Epithelial cell of proximal tubule (primary cell): ENCODE measurements around the gene WDR86. TPM values are rescaled to one million over a fixed set of nuclear protein-coding genes. Genes with fewer than 3 reads are reported as not detected.

Experiments used
- DNase-seq: peaks from one replicate; pipeline ENCODE4 v3.0.0-alpha.2; 2011; ENCODE audit warnings: low read depth
- H3K4me3 ChIP-seq: 2 replicates; pipeline ENCODE4 v1.5.1; 2011; ENCODE audit warnings: low read depth, mild to moderate bottlenecking, low read length
- total RNA-seq: library from RNA; depleted of rRNA; stranded (reverse); fragments of >200 nt; gene quantifications from 2 replicates; pipeline ENCODE4 v1.2.3, GENCODE V29; 2015
- TF ChIP-seq, protein P1 (sequence below): conservative IDR thresholded peaks from 2 replicates; pipeline ENCODE4 v1.5.1; 2012; ENCODE audit warnings: low read depth, mild to moderate bottlenecking, low read length

Gene WDR86
- total RNA-seq, 1 donor from 2014 or later = 3.1 TPM

- peak overlapping the region; percentile 47 for H3K4me3 ChIP-seq
- TF ChIP-seq, protein P1, sequence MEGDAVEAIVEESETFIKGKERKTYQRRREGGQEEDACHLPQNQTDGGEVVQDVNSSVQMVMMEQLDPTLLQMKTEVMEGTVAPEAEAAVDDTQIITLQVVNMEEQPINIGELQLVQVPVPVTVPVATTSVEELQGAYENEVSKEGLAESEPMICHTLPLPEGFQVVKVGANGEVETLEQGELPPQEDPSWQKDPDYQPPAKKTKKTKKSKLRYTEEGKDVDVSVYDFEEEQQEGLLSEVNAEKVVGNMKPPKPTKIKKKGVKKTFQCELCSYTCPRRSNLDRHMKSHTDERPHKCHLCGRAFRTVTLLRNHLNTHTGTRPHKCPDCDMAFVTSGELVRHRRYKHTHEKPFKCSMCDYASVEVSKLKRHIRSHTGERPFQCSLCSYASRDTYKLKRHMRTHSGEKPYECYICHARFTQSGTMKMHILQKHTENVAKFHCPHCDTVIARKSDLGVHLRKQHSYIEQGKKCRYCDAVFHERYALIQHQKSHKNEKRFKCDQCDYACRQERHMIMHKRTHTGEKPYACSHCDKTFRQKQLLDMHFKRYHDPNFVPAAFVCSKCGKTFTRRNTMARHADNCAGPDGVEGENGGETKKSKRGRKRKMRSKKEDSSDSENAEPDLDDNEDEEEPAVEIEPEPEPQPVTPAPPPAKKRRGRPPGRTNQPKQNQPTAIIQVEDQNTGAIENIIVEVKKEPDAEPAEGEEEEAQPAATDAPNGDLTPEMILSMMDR = no peak
- DNase-seq = no peak
Measured at GRCh38 chr7:151410405-151411390, 860 bp upstream of the WDR86 start.

DNA sequence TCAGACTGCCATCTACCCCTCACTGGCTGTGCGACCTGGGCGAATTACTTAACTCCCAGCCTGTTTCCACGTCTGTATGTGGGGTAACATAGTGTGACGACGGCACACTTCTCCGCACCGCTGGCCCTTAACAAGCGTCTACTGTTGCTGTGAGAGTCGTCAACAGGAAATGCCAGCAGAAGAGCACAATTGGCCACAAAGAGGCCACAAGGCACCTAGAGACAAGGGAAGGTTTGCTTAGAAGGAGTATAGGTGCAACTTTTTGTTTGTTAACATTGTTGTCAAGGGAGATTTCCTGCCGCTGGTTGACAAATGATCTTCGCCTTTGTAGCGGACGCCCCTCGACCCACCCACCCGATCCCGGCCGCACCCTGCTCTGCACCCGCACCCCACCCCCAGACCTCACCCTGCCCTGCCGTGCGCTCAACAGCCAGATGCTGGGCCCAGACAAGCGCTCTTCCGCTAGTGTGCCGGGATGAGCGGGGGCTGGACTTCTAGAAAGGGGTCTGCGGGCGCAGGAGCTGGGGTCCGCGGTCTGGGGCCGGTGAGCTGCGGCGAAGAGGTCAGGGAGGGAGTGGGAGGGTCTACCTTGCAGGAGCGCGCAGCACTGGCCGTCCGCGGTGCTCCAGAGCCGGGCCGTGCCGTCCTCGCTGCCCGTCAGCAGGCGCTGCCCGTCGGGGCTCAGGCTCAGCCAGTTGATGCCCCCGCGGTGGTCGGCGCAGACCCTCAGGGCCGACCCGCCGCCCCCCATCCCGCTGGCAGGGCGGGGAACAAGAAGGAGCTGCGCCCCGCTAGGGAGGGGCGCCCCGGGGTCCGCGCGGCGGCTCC, 785 bp downstream of the WDR86 start:
- peak overlapping the region; percentile 47 for H3K4me3 ChIP-seq
- DNase-seq = no peak
- TF ChIP-seq, protein P1 = peak; percentile 7

GRCh38 chr7:151408498-151408838, 1.4 kb downstream of the WDR86 start:
- H3K4me3 ChIP-seq = no peak overlapping the region
- TF ChIP-seq, protein P1 = no peak

DNA sequence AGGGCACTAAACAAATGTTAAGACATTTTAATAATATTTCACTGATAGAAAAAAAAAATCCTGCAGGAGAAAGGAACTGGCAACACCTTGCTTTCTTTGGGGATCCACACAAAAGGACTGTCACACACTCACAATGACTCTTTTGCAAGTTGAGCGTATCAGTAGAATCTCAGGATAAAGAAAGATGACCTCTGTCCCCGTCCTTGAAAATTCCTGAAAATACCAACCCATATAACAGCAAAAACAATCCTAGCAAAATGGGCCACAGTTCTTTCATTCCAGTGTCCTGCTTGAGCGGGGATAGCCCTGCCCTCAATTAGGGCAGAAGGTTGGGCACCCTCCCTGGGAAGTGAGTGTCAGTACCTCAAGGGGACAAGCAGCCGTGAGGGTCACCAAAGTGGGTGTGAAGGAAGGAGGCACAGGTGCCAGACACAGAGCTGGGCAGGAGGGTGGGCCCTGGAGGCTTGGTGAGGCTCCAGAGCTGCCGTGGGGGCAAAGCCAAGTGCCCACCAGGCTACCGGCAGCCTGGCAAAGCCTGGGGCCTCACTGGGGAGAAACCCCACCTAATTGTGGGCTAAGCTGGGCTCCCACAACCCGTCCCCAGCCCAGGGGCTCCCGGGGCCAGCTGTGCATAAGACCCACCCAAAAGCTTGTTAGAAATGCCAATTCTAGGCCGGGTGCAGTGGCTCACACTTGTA, 2.8 kb downstream of the WDR86 start:
- no peak for DNase-seq
- no peak overlapping the region for H3K4me3 ChIP-seq
- TF ChIP-seq, protein P1 = no peak

More at GRCh38 chr7:151408498-151408838, 1.4 kb downstream of the WDR86 start:
- no peak for DNase-seq

- no peak overlapping the region for H3K4me3 ChIP-seq
- TF ChIP-seq, protein P1 = no peak
- no peak for DNase-seq
Measured at GRCh38 chr7:151406051-151406875, 3.6 kb downstream of the WDR86 start.

DNA sequence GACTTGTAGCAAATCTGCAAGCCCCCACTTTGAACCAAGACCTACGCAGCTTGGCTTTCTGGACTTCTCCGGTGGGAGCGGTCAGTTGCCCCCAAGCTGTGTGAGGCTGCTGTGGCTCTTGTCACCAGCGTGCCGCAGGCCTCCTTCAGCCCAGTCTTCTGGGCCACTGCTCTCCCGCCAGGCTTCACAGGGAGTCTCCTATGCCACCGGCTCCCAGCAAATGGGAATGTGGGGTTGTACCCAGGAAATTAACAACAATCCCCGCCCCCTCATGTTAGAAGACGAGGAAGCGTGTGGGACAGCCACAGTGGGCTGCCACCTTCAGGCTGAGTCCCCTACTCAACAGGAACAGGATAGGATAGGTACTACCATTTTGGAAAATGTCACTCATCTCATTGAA, 4.2 kb downstream of the WDR86 start:
- TF ChIP-seq, protein P1 = no peak
- H3K4me3 ChIP-seq = no peak overlapping the region
- no peak for DNase-seq
